ENCODE measurements around the gene NUBP2. TPM values are rescaled to one million over a fixed set of nuclear protein-coding genes. Genes with fewer than 3 reads are reported as not detected.

Gene NUBP2
- total RNA-seq, 1 experiment from 2014 or later = 69.4 TPM

GRCh38 chr16:1765826-1766225 lies 16.9 kb upstream of the NUBP2 start:
- Histone ChIP-seq H3K14ac (ENCODE audit: insufficient read depth, low read length) (no peak overlapping the region), H3K56ac (ENCODE audit: insufficient read length, low read depth, low read length) (no peak overlapping the region), H3K9ac (ENCODE audit: extremely low read depth, insufficient read length, low read length) (no peak overlapping the region), H3K79me1 (ENCODE audit: insufficient read depth, low read depth, low read length, poor library complexity, severe bottlenecking) (no peaks in the 10 kb centered on the region), H2BK20ac (ENCODE audit: low read depth, low read length, poor library complexity, severe bottlenecking) (no peak overlapping the region), H4K20me1 (ENCODE audit: control insufficient read depth, insufficient read depth, insufficient read length) (no peaks in the 10 kb centered on the region), H3K9me3 (ENCODE audit: control insufficient read depth, low read depth, low read length) (no peaks in the 10 kb centered on the region), H2AK5ac (ENCODE audit: insufficient read length, low read length) (no peak overlapping the region), H4K91ac (ENCODE audit: insufficient read length, low read depth, low read length) (no peak overlapping the region), H3T11ph (ENCODE audit: low read length) (no peak overlapping the region), H3K27me3 (ENCODE audit: insufficient read depth, low read length) (no peaks in the 10 kb centered on the region), H3K23ac (ENCODE audit: insufficient read length, low read depth, low read length) (no peak overlapping the region), H3K79me2 (ENCODE audit: insufficient read depth, low read length) (no peaks in the 10 kb centered on the region), H3K4me1 (ENCODE audit: insufficient read depth, low read length) (no peaks in the 10 kb centered on the region), H3K27ac (ENCODE audit: insufficient read length, low read depth, low read length) (no peak overlapping the region), H4K5ac (ENCODE audit: insufficient read length, low read depth, low read length) (no peak overlapping the region), H4K8ac (replicated peaks; ENCODE audit: insufficient read length, low read depth, low read length) (no peak overlapping the region), H3K18ac (ENCODE audit: insufficient read length, low read depth, low read length) (no peak overlapping the region), H3K23me2 (ENCODE audit: insufficient read length, low read depth, low read length, poor library complexity, severe bottlenecking) (peaks cover 6% of the 10 kb centered on the region), H2BK120ac (ENCODE audit: low read depth, low read length, poor library complexity, severe bottlenecking) (no peak overlapping the region), H2BK12ac (ENCODE audit: insufficient read length, low read depth, low read length) (no peak overlapping the region), H3K4ac (ENCODE audit: low read depth, low read length) (no peak overlapping the region), H2BK15ac (ENCODE audit: low read depth, low read length) (no peak overlapping the region), H2BK5ac (ENCODE audit: insufficient read length, low read length) (no peak overlapping the region), H3K4me2 (ENCODE audit: insufficient read depth, insufficient read length, low read length) (no peak overlapping the region), H2AFZ (ENCODE audit: low read length) (no peak overlapping the region)
- Mint-ChIP-seq H3K27ac (no peak overlapping the region), H3K9me3 (no peaks in the 10 kb centered on the region), H3K4me1 (peaks cover 3 to 7% of the 10 kb centered on the region in 2 experiments), H3K36me3 (ENCODE audit: insufficient read depth in 1 of 3, low read depth in 3 of 3) (peaks cover 7 to 39% (median 29%) of the 10 kb centered on the region in 3 experiments; a peak in 6 of 7 replicates), H3K4me3 (no peak overlapping the region), H3K27me3 (ENCODE audit: low read depth) (no peaks in the 10 kb centered on the region; the same call in 1 of the 2 replicates)
- TF ChIP-seq, protein P1, sequence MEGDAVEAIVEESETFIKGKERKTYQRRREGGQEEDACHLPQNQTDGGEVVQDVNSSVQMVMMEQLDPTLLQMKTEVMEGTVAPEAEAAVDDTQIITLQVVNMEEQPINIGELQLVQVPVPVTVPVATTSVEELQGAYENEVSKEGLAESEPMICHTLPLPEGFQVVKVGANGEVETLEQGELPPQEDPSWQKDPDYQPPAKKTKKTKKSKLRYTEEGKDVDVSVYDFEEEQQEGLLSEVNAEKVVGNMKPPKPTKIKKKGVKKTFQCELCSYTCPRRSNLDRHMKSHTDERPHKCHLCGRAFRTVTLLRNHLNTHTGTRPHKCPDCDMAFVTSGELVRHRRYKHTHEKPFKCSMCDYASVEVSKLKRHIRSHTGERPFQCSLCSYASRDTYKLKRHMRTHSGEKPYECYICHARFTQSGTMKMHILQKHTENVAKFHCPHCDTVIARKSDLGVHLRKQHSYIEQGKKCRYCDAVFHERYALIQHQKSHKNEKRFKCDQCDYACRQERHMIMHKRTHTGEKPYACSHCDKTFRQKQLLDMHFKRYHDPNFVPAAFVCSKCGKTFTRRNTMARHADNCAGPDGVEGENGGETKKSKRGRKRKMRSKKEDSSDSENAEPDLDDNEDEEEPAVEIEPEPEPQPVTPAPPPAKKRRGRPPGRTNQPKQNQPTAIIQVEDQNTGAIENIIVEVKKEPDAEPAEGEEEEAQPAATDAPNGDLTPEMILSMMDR (conservative IDR thresholded peaks at IDR 0.05) = no peak
- no peak for DNase-seq
- no CpG with 5 or more reads among the region's 22 CpGs for WGBS (ENCODE audit: extremely low coverage, insufficient read length, low lambda C conversion rate)

All from H9 (cell line).